Measurements from ENCODE around the gene PRPF19. TPM values are rescaled to one million over a fixed set of nuclear protein-coding genes. Genes with fewer than 3 reads are reported as not detected.

PRPF19 gene
- total and polyA plus RNA-seq, 2 donors from 2014 or later: 70.7 to 72.1 TPM

DNA sequence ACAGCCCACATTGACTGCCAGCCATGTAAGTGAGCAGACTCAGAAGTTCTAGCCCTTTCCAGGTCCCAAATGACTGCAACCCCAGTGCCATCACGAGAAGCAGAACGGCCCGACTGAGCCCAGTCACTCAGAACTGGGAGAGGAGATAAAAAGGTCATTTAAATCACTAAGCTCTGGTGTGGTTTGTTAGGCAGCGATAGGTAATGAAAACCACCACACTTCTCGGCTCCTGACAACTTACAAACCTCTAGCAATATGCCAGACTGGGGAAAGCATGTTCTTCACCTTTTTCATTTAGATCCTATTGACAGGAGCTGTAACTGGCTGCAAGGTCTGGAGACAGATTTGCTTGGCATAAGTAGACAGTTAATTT, 38.9 kb upstream of the PRPF19 start:
- no peaks in the 10 kb centered on the region for H3K27me3 ChIP-seq (ENCODE audit: control insufficient read depth, insufficient read depth, low read length)
- peaks cover 0 to 2% (median 0%) of the 10 kb centered on the region in 3 donors for H3K4me1 ChIP-seq (ENCODE audit: control insufficient read depth in 2 of 3, insufficient read depth in 2 of 3, low read depth in 1 of 3, low read length in 3 of 3)
- H3K36me3 ChIP-seq (ENCODE audit: control insufficient read depth in 2 of 3, insufficient read depth in 3 of 3, low read length in 3 of 3): no peaks in the 10 kb centered on the region
- no peak overlapping the region for H3K27ac ChIP-seq (ENCODE audit: low read depth in 2 of 2, low read length in 2 of 2)
- no peak for FAIRE-seq
- DNase-seq: no peak
- no peaks in the 10 kb centered on the region for H3K9me3 ChIP-seq (ENCODE audit: control insufficient read depth in 2 of 3, insufficient read depth in 1 of 3, low read length in 3 of 3)
- TF ChIP-seq, protein P1, sequence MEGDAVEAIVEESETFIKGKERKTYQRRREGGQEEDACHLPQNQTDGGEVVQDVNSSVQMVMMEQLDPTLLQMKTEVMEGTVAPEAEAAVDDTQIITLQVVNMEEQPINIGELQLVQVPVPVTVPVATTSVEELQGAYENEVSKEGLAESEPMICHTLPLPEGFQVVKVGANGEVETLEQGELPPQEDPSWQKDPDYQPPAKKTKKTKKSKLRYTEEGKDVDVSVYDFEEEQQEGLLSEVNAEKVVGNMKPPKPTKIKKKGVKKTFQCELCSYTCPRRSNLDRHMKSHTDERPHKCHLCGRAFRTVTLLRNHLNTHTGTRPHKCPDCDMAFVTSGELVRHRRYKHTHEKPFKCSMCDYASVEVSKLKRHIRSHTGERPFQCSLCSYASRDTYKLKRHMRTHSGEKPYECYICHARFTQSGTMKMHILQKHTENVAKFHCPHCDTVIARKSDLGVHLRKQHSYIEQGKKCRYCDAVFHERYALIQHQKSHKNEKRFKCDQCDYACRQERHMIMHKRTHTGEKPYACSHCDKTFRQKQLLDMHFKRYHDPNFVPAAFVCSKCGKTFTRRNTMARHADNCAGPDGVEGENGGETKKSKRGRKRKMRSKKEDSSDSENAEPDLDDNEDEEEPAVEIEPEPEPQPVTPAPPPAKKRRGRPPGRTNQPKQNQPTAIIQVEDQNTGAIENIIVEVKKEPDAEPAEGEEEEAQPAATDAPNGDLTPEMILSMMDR (IDR thresholded peaks at IDR 0.05; ENCODE audit: borderline replicate concordance, extremely low read depth, insufficient read depth): no peak
- no peak overlapping the region for H3K4me3 ChIP-seq (ENCODE audit: low read length in 3 of 3)
- intact Hi-C loops (cut with DNase I): no loop called here
- no peak overlapping the region for H3K9ac ChIP-seq (ENCODE audit: low read length in 3 of 3)

DNA sequence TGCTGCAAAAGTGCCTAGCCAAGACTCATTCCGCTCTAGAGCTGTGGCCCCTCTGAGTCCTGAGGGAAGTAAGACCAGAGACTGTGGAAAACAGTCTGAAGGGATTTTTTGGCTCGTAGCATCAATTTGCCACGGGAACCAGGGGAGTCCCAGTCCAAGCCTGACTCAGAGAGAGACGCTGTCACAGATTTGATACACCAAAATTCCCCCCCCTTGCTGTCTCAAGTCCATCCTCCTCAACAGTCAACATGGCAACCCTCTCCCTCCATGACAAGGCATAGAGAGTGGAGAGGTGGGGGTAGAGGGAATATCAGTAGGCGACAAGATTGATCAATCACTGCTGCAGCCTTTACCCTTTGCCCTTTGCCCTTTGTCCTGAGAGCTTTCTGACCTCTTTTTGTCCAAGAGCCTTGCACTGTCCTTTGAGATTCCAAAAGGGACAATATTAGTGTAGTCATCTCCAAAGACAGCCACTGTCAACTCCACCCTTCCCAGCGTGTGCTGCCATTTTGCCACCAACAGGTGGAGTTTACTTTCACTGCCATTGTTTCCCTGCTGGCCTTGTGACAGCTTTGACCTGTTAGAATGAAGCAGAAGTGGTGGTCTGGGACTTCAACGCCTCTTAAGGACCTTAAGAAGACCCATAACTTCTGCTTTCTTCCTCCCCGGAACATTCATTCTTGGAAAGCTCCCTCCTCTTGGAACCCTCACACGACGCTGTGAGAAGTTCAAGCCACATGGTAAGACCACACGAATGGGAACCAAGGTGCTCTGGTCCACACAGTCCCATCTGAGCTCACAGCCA, 38.3 kb upstream of the PRPF19 start:
- no peak overlapping the region for H3K4me3 ChIP-seq (ENCODE audit: low read length in 3 of 3)
- DNase-seq (no peak), FAIRE-seq (no peak)
- H3K4me1 ChIP-seq (ENCODE audit: control insufficient read depth in 2 of 3, insufficient read depth in 2 of 3, low read depth in 1 of 3, low read length in 3 of 3): no peaks in the 10 kb centered on the region
- no peak overlapping the region for H3K27ac ChIP-seq (ENCODE audit: low read depth in 2 of 2, low read length in 2 of 2)
- TF ChIP-seq, protein P1 (IDR thresholded peaks at IDR 0.05; ENCODE audit: borderline replicate concordance, extremely low read depth, insufficient read depth): no peak
- no peaks in the 10 kb centered on the region for H3K27me3 ChIP-seq (ENCODE audit: control insufficient read depth, insufficient read depth, low read length)
- H3K9ac ChIP-seq (ENCODE audit: low read length in 3 of 3): no peak overlapping the region
- intact Hi-C loops (cut with DNase I): no loop called here
- H3K36me3 ChIP-seq (ENCODE audit: control insufficient read depth in 2 of 3, insufficient read depth in 3 of 3, low read length in 3 of 3): no peaks in the 10 kb centered on the region
- H3K9me3 ChIP-seq (ENCODE audit: control insufficient read depth in 2 of 3, insufficient read depth in 1 of 3, low read length in 3 of 3): no peaks in the 10 kb centered on the region

DNA sequence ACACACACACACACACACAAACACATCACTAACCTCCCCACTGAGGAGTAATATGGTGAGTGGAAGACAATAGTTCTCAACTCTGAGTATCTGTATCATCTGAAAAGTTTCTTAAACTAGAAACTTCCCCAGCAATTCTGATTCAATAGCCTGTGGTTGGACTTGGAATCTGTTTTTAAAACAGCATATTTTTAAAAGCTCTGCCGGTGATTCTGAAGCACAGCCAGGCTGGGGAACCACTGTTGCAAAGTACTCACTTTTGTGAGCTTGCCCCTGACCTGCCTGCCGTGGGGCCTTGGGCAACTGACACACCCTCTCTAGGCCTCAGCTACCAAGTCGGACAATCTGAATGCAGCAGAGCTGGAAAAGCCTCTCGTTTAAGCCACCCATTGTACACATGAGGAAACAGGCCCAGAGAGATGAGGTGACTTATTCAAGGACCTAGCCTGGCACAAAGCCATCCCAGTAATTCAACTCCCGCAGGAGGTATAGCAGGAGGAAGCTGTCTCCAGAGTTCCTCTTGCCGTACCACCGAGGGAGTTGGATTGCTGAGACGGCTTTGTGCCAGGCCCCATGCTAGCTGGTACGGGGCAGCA, 36.7 kb upstream of the PRPF19 start:
- TF ChIP-seq, protein P1 (IDR thresholded peaks at IDR 0.05; ENCODE audit: borderline replicate concordance, extremely low read depth, insufficient read depth): no peak
- Histone ChIP-seq H3K4me1 (ENCODE audit: control insufficient read depth in 2 of 3, insufficient read depth in 2 of 3, low read depth in 1 of 3, low read length in 3 of 3) (no peaks in the 10 kb centered on the region), H3K27ac (ENCODE audit: low read depth in 2 of 2, low read length in 2 of 2) (no peak overlapping the region), H3K4me3 (ENCODE audit: low read length in 3 of 3) (no peak overlapping the region), H3K9ac (ENCODE audit: low read length in 3 of 3) (no peak overlapping the region), H3K36me3 (ENCODE audit: control insufficient read depth in 2 of 3, insufficient read depth in 3 of 3, low read length in 3 of 3) (no peaks in the 10 kb centered on the region), H3K27me3 (ENCODE audit: control insufficient read depth, insufficient read depth, low read length) (no peaks in the 10 kb centered on the region), H3K9me3 (ENCODE audit: control insufficient read depth in 2 of 3, insufficient read depth in 1 of 3, low read length in 3 of 3) (no peaks in the 10 kb centered on the region)
- FAIRE-seq: no peak
- peak in 1 of 5 donors; percentile 39 for DNase-seq
- intact Hi-C loops (cut with DNase I): no loop called here
